Activated B cell treated with CpG ODN at 0.5 μM for 24 hours (primary cell): ENCODE measurements around the gene ORAI3. TPM values are rescaled to one million over a fixed set of nuclear protein-coding genes. Genes with fewer than 3 reads are reported as not detected.

Experiments used
- ATAC-seq: fragments of 200-7000 bp; cut with Tn5 transposase; one replicate; pipeline ENCODE4 v1.10.0; 2021; ENCODE audit warnings: low read depth, mild to moderate bottlenecking, moderate library complexity
- CTCF ChIA-PET: fragments of 350-600 bp; sonication (Branson Sonifier 250); formaldehyde crosslinking; loops from one replicate; lab custom pipeline; 2021; ENCODE audit warnings: antibody characterized with exemption; lab: Charles Lee
- POLR2A ChIA-PET: fragments of 350-600 bp; sonication (Branson Sonifier 250); formaldehyde crosslinking; loops from one replicate; lab custom pipeline; 2021; ENCODE audit warnings: antibody characterized with exemption; lab: Charles Lee
- DNase-seq: peaks from one replicate; pipeline ENCODE4 v3.0.0; 2022
- H3K27ac Mint-ChIP-seq: one replicate; pipeline ENCODE4 v1.8.0; 2020; ENCODE audit warnings: mixed read lengths
- H3K27me3 Mint-ChIP-seq: one replicate; pipeline ENCODE4 v1.8.0; 2021; ENCODE audit warnings: mixed read lengths
- H3K36me3 Mint-ChIP-seq: one replicate; pipeline ENCODE4 v1.8.0; 2021; ENCODE audit warnings: low read depth, mixed read lengths
- H3K4me1 Mint-ChIP-seq: one replicate; pipeline ENCODE4 v1.8.0; 2021; ENCODE audit warnings: mixed read lengths
- H3K4me3 Mint-ChIP-seq: one replicate; pipeline ENCODE4 v1.8.0; 2020; ENCODE audit warnings: mild to moderate bottlenecking, mixed read lengths
- H3K9me3 Mint-ChIP-seq: one replicate; pipeline ENCODE4 v1.8.0; 2020; ENCODE audit warnings: mixed read lengths
- CTCF ChIP-seq: fragments of 200-600 bp; IDR thresholded peaks from one replicate; pipeline ENCODE4 v1.8.0; 2022; ENCODE audit warnings: antibody characterized with exemption, mild to moderate bottlenecking
- intact Hi-C: fragments of 100-400 bp; cut with micrococcal nuclease; formaldehyde crosslinking; loops from one replicate; pipeline ENCODE4 v1.15.1; 2024
- total RNA-seq: library from RNA; stranded (reverse); gene quantifications from 2 replicates; pipeline ENCODE4 v1.2.3, GENCODE V29; 2022

ORAI3 gene
- total RNA-seq, 1 donor from 2014 or later, result 30.6 TPM

- TF ChIP-seq CTCF, result no peak
- Mint-ChIP-seq H3K36me3 (peaks cover 18% of the 10 kb centered on the region), H3K9me3 (no peaks in the 10 kb centered on the region), H3K27me3 (no peaks in the 10 kb centered on the region), H3K27ac (peak overlapping the region; percentile 100), H3K4me3 (peak overlapping the region; percentile 100), H3K4me1 (peaks cover 20% of the 10 kb centered on the region)
- POLR2A ChIA-PET, result interaction anchor here (0.6 to 1.5 kb wide), 11 partner anchors 21 to 739 kb away, joined by 3 to 6 read pairs (median 3); partner anchors contain the start of genes CORO1A, SEPTIN1, ZNF629 and ZNF646
- DNase-seq (peak; percentile 95), ATAC-seq (peak; percentile 77)
- intact Hi-C loops, result loop anchor here (1.0 to 10.0 kb wide), 18 partner anchors 20 to 1106 kb away; partner anchors contain the start of genes CFAP119, FBRS, INO80E and PAGR1
- CTCF ChIA-PET, result interaction anchor here (0.6 to 0.9 kb wide), 2 partner anchors 22 to 78 kb away, joined by 3 to 14 read pairs; no protein-coding TSS in a partner anchor
Measured at GRCh38 chr16:30922420-30922959, 26.4 kb upstream of the ORAI3 start.

GRCh38 chr16:30922960-30923535 is 25.8 kb upstream of the ORAI3 start:
- ATAC-seq (peak; percentile 68), DNase-seq (peak; percentile 86)
- H3K4me1 Mint-ChIP-seq, result peaks cover 20% of the 10 kb centered on the region
- intact Hi-C loops, result loop anchor here (1.0 to 10.0 kb wide), 21 partner anchors 19 to 1106 kb away; partner anchors contain the start of genes CFAP119, FBRS, INO80E and KAT8
- CTCF ChIA-PET, result no interaction called here
- peak overlapping the region; percentile 100 for H3K4me3 Mint-ChIP-seq
- TF ChIP-seq CTCF, result no peak
- H3K36me3 Mint-ChIP-seq, result peaks cover 18% of the 10 kb centered on the region
- no peaks in the 10 kb centered on the region for H3K9me3 Mint-ChIP-seq
- POLR2A ChIA-PET, result interaction anchor here (0.6 to 1.5 kb wide), 6 partner anchors 21 to 740 kb away, joined by 3 to 8 read pairs (median 4); partner anchors contain the start of gene CORO1A
- H3K27ac Mint-ChIP-seq, result peak overlapping the region; percentile 100
- H3K27me3 Mint-ChIP-seq, result no peaks in the 10 kb centered on the region

- Mint-ChIP-seq H3K9me3 (no peaks in the 10 kb centered on the region), H3K27ac (peak within 1 kb of the TSS; percentile 100), H3K4me1 (peaks cover 20% of the 10 kb centered on the region), H3K27me3 (no peaks in the 10 kb centered on the region), H3K36me3 (peaks cover 18% of the 10 kb centered on the region), H3K4me3 (peak within 1 kb of the TSS; percentile 100)
- no peak for DNase-seq
- ChIA-PET CTCF (no interaction called here), POLR2A (interaction anchor here (0.6 to 1.5 kb wide), 6 partner anchors 31 to 741 kb away, joined by 3 to 8 read pairs (median 3); partner anchors contain the start of gene CORO1A)
- intact Hi-C loops, result loop anchor here (1.0 to 10.0 kb wide), 7 partner anchors 26 to 1107 kb away; partner anchors contain the start of genes INO80E, KAT8, ORAI3 and PAGR1
- TF ChIP-seq CTCF, result no peak
- no peak for ATAC-seq
Measured at GRCh38 chr16:30923554-30924075, 25.3 kb upstream of the ORAI3 start, which contains the start of gene FBXL19. FBXL19 (plus strand) TSS chr16:30923572; CDS start chr16:30925755, 2,183 bp downstream.

GRCh38 chr16:30924076-30924912 is 24.6 kb upstream of the ORAI3 start:
- no peaks in the 10 kb centered on the region for H3K9me3 Mint-ChIP-seq
- no peak for ATAC-seq
- peak overlapping the region; percentile 76 for H3K4me3 Mint-ChIP-seq
- CTCF ChIA-PET, result interaction anchor here (1.4 kb wide), 1 partner anchor 18 kb away, joined by 4 read pairs; no protein-coding TSS in a partner anchor
- H3K27me3 Mint-ChIP-seq, result no peaks in the 10 kb centered on the region
- POLR2A ChIA-PET, result interaction anchor here (0.6 to 1.3 kb wide), 6 partner anchors 31 to 567 kb away, joined by 3 to 8 read pairs (median 4); no protein-coding TSS in a partner anchor
- no peak for TF ChIP-seq CTCF
- intact Hi-C loops, result loop anchor here (5.0 to 10.0 kb wide), 2 partner anchors 369 to 397 kb away; partner anchors contain the start of genes ZNF764 and ZNF768
- H3K27ac Mint-ChIP-seq, result peak overlapping the region; percentile 56
- DNase-seq, result no peak
- peaks cover 18% of the 10 kb centered on the region for H3K36me3 Mint-ChIP-seq
- H3K4me1 Mint-ChIP-seq, result peaks cover 20% of the 10 kb centered on the region
